Measurements from ENCODE around the gene EPC2.

GRCh38 chr2:148646231-148646559 is 1.6 kb downstream of the EPC2 start:
- TF ChIP-seq POLR2AphosphoS5 (IDR thresholded peaks at IDR 0.05; ENCODE audit: low read depth, low read length) (no peak), SIN3A (IDR thresholded peaks at IDR 0.05; ENCODE audit: borderline replicate concordance, insufficient read depth, low read length) (no peak), TAF1 (IDR thresholded peaks at IDR 0.05; ENCODE audit: borderline replicate concordance, insufficient read depth, low read length) (no peak), FOXP2 (optimal IDR thresholded peaks at IDR 0.05; ENCODE audit: borderline replicate concordance, extremely low read depth, extremely low read length, insufficient read depth) (no peak)
- TF ChIP-seq, protein P1, sequence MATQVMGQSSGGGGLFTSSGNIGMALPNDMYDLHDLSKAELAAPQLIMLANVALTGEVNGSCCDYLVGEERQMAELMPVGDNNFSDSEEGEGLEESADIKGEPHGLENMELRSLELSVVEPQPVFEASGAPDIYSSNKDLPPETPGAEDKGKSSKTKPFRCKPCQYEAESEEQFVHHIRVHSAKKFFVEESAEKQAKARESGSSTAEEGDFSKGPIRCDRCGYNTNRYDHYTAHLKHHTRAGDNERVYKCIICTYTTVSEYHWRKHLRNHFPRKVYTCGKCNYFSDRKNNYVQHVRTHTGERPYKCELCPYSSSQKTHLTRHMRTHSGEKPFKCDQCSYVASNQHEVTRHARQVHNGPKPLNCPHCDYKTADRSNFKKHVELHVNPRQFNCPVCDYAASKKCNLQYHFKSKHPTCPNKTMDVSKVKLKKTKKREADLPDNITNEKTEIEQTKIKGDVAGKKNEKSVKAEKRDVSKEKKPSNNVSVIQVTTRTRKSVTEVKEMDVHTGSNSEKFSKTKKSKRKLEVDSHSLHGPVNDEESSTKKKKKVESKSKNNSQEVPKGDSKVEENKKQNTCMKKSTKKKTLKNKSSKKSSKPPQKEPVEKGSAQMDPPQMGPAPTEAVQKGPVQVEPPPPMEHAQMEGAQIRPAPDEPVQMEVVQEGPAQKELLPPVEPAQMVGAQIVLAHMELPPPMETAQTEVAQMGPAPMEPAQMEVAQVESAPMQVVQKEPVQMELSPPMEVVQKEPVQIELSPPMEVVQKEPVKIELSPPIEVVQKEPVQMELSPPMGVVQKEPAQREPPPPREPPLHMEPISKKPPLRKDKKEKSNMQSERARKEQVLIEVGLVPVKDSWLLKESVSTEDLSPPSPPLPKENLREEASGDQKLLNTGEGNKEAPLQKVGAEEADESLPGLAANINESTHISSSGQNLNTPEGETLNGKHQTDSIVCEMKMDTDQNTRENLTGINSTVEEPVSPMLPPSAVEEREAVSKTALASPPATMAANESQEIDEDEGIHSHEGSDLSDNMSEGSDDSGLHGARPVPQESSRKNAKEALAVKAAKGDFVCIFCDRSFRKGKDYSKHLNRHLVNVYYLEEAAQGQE (IDR thresholded peaks at IDR 0.05; ENCODE audit: insufficient read depth in 1 of 2, low read depth in 2 of 2, low read length in 2 of 2): no peak

Data from PFSK-1 (cell line).